ENCODE measurements around the gene S100A14.
"Not testable (repeated sequence)": the region's sequence is repeated elsewhere in the genome, so short reads cannot be mapped to it uniquely, and the experiment has no call there.

The S100A14 gene

DNA sequence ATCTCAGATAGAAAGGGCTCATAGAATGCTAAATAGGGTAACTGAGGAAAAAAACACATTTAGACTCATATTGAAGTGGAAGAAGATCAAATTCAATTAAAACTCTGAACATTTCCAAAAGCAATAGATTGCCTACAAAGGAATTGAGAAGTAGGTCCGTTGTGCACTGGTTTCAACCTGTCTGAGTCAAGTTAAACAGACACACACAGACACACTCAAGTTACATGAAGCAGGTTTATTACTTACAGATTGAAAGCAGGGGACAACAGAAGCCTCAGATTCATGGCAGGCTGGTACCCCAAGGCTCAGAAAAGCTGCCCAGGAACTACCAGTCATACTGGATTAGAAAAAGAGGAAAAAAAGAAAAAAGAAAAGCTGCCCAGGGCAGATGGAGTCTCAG lies 29.8 kb downstream of the S100A14 start:
- DNase-seq (ENCODE audit: low read depth), result no peak

DNA sequence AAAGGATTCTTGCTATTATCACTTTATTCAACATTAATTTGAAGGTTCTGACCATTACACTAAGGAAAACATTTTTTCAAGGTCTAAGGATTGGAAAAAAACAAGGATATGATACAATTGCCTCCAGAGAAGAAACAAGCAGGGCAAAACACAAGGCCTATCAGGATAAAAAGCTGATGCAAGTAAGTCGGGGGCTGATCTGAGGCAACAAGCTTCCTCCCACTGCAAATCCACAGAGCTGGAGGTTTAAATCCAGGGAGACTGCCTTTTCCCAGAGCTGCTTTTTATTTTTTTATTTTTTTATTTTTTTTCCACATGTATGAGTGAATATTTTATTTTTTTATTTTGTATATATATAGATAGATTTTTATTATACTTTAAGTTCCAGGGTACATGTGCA lies 31.1 kb downstream of the S100A14 start:
- DNase-seq (ENCODE audit: low read depth), result no peak

DNA sequence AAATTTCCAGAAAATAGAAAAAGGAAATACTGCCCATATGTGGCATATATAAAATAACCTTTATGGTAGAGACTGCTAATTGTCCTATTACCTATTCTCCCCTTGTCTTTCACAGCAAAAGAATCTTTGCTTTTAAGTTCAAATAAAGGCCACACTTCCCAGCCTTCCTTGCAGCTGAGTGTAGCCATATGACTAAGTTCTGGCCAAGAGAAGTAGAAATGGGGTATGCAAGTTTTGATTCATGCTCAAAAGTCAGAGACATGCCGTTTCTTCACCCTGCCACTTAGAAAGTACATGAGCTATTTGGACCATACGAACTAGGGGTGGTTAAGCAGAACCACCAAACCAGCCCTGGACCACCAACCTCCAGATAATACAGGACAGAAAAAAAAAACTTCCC lies 32.1 kb downstream of the S100A14 start:
- DNase-seq (ENCODE audit: low read depth), result no peak

DNA sequence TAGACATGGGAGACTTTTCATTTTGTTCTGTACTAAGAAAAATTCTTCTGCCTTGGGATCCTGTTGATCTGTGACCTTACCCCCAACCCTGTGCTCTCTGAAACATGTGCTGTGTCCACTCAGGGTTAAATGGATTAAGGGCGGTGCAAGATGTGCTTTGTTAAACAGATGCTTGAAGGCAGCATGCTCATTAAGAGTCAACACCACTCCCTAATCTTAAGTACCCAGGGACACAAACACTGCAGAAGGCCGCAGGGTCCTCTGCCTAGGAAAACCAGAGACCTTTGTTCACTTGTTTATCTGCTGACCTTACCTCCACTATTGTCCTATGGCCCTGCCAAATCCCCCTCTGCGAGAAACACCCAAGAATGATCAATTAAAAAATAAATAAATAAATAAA lies 32.6 kb downstream of the S100A14 start:
- DNase-seq (ENCODE audit: low read depth), result not testable (repeated sequence)

DNA sequence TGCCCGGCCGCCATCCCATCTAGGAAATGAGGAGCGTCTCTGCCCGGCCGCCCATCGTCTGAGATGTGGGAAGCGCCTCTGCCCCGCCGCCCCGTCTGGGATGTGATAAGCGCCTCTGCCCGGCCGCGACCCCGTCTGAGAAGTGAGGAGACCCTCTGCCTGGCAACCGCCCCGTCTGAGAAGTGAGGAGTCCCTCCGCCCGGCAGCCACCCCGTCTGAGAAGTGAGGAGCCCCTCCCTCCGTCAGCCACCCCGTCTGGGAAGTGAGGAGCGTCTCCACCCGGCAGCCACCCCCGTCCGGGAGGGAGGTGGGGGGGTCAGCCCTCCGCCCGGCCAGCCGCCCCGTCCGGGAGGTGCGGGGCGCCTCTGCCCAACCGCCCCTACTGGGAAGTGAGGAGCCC lies 33.3 kb downstream of the S100A14 start:
- DNase-seq (ENCODE audit: low read depth), result not testable (repeated sequence)

DNA sequence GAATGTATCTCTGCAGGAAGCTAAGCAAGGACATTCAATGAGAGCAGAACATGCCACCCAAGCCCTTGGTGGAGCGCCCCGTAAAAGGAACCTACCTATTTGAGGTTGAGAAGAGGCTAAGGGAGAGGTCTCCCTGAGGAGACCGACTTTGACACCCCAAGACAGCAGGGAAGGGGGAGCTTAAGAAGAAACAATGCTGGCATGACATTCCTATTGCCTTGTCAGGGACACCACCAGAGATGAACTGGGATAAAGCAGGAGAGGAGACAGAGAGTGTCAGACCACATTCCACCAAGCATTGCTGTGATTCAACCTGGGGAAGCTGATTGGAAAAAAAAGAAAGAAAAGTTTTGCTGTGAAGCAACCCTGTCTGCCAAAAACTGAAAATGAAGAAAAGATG lies 37.2 kb downstream of the S100A14 start:
- no peak for DNase-seq (ENCODE audit: low read depth)

DNA sequence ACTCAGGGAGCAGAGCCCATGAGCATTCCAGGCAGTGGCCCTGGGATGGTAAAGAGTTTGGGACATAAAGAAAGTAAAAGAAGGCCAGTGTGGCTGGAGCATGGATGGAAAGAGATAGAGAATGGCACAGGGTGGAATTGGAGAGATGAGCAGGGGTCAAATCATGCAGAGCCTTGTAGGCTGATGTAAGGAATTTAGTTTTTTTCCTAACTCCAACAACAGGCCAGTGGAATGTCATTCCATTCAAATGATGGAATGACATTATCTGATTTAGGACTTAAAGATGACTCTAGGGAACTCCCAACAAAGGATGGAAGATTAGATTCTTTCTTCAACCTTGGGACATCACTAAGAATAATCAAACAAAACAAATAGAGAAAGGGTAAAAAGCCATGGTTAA lies 37.6 kb downstream of the S100A14 start:
- DNase-seq (ENCODE audit: low read depth), result no peak

DNA sequence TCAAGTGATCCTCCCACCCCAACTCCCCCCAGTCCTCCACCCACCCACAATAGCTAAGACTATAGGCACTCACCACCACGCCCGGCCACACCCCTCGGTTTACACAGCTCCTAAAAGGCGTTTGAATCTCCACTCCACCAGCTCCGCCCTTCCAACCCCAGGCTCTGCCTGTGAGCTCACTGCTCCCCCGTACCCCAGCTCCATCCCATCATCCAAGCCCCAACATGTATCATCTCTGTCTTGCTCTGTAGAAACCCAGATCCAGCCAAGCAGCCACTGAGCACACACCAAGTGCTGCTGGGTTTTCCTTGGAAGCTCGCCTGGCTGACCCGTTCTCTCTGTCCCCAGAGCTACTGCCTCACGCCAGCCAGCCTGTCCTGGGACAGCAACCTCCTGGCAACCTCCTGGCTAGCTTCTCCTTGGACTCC lies 38.5 kb downstream of the S100A14 start:
- no peak for DNase-seq (ENCODE audit: low read depth)

DNA sequence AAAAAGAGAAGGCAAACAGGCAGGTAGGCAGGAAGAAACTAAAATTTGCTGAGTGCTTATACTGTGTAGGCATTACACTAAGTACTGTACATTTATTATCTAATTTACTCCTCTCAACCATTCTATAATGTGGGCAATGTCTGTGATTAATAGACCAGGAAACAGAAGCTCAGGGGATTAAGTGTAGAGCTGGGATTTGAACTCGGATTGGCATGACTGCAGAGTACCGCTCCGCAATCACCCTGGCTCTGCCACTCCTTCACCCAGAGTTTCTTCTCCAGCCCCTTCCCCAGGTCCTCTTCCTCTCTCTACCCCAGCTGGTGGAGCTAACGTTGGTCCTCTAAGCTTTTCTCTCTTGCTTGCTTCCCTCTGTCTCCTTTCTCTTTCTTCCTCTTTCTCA lies 39.0 kb downstream of the S100A14 start:
- DNase-seq (ENCODE audit: low read depth), result no peak

DNA sequence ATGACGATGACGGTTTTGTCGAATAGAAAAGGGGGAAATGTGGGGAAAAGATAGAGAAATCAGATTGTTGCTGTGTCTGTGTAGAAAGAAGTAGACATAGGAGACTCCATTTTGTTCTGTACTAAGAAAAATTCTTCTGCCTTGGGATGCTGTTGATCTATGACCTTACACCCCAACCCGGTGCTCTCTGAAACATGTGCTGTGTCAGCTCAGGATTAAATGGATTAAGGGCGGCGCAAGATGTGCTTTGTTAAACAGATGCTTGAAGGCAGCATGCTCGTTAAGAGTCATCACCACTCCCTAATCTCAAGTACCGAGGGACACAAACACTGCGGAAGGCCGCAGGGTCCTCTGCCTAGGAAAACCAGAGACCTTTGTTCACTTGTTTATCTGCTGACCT lies 40.6 kb downstream of the S100A14 start:
- not testable (repeated sequence) for DNase-seq (ENCODE audit: low read depth)

DNA sequence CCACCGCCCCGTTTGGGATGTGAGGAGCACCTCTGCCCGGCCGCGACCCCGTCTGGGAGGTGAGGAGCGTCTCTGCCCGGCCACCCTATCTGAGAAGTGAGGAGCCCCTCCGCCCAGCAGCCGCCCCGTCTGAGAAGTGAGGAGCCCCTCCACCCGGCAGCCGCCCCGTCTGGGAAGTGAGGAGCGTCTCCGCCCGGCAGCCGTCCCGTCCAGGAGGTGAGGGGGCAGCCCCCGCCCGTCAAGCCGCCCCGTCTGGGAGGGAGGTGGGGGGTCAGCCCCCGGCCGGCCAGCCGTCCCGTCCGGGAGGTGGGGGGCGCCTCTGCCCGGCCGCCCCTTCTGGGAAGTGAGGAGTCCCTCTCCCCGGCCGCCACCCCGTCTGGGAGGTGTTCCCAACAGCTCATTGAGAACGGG lies 41.0 kb downstream of the S100A14 start:
- not testable (repeated sequence) for DNase-seq (ENCODE audit: low read depth)

DNA sequence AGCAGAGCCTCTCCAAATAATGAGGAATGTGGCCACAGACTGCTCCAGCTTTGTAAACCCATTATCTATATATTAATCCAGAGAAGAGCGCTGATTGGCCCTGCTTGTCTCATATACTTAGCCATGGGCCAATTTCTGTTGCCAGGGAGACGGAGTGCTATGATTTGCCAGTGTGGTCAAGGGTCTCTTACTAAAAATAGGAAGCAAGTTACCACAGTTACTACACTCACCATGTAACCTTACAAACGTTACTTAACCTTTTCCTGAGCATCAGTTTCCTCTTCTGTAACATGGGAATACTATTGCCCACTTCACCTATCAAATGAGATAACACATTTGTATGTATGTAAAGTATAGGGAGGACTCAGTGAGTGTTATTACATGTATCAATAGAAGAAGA lies 42.8 kb downstream of the S100A14 start:
- no peak for DNase-seq (ENCODE audit: low read depth)

DNA sequence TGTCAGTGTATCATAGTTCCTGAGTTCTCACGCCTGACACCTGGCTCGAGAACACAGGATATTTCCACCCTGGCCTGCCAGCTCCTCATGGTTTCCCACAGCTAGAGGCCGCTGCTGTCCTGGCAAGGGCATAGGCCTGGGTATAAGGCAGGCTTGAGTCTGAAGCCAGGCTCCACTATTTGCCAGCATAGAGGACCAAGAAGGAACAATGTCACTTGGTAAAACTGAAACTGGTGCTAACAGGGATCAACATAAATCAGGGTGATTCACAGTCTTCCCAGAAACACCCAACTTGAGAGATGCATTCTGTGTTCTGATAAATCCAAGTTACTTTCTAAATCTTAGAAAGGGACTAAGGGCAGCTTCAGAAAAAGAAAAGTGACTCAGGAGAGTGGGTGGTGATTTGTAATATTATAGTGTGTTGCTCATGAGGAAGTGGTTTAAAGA lies 43.5 kb downstream of the S100A14 start:
- DNase-seq (ENCODE audit: low read depth), result peak; percentile 85

DNA sequence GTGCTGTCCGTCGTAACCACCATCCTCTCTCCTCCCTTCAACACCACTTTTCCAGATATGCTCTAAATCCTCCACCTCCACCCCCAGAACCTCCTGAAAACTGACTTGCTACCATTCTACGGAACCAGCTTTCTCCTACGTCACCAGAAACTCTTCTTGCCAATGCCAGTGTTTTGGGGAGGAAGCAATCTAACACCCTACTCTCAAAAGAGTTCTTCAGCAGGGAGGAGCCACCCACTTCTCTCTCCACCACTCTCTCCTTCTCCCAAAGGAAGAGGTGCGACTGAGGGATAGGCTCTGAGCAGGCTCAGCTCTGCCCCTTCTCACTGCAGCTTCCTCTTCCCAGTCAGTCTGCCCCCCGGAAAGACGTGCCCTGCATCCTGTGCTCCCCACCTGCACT lies 44.4 kb downstream of the S100A14 start:
- no peak for DNase-seq (ENCODE audit: low read depth)

DNA sequence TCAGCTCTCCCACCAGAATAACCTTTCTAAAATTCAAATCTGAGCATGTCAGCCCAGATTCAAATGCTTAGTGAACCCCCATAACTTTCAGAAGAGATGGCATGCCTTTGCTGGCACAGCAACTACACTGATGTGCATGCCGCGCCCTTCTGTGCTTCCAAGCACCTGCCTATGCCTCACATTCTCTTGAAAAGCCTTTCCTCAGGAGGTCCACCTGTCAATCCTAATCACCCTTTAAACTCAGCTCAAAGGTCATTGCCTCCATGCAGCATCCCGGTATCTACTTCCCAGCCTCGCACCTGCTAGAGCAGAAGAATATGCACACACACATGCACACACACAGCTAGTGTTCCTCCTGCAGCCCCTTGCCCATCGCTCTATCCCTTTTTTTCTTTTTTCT lies 45.3 kb downstream of the S100A14 start:
- DNase-seq (ENCODE audit: low read depth), result no peak

DNA sequence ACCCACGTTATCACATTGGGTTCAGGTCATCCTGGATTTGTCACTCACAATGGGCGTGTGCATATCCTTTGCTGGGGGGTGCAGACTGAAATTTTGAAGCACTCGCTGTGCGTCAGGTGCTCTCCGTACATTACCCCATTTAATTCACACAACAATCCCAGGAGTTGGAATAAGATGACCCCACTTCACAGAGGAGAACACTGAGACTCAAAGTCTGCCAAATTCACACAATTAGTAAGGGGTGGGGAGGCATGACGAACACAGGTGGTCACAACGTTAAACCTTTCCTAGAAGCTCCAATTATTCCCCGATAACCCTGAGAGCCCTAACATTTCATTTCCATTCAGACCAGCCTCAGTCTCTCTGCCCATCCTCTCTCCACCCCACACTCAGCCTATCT lies 46.7 kb downstream of the S100A14 start:
- DNase-seq (ENCODE audit: low read depth), result no peak

DNA sequence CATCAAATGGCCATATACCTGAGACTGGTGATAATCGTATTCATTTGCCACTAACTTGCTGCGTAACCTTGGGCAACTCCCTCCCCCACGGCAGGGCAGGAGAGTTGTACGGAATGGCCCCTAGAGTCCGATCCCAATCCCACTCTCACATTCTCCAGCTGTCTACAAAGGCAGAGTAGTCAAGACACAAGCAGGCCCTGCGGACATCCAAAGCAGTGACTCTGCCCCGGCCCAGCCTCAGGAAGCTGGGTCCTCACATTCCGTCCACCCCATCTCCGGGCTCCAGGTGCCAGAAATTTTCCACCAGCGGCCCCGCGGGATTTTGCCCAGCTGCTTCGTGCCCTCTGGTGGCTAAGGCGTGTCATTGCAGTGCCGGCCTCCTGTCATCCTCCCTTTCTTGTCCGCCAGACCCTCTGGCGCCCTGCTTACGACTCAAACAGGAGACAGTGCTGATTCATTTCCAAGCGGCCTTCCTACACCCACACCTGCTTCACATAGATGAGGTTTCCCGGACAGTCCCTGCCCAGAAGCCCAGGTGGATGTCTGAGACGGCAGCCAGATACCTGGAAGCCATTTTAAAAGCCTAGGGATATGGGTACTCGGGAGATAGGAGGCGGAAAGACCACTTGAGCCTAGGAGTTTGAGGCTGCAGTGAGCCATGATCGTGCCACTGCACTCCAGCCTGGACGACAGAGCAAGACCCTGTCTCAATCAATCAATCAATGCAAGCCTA lies 47.6 kb downstream of the S100A14 start:
- DNase-seq (ENCODE audit: low read depth), result peak; percentile 80

DNA sequence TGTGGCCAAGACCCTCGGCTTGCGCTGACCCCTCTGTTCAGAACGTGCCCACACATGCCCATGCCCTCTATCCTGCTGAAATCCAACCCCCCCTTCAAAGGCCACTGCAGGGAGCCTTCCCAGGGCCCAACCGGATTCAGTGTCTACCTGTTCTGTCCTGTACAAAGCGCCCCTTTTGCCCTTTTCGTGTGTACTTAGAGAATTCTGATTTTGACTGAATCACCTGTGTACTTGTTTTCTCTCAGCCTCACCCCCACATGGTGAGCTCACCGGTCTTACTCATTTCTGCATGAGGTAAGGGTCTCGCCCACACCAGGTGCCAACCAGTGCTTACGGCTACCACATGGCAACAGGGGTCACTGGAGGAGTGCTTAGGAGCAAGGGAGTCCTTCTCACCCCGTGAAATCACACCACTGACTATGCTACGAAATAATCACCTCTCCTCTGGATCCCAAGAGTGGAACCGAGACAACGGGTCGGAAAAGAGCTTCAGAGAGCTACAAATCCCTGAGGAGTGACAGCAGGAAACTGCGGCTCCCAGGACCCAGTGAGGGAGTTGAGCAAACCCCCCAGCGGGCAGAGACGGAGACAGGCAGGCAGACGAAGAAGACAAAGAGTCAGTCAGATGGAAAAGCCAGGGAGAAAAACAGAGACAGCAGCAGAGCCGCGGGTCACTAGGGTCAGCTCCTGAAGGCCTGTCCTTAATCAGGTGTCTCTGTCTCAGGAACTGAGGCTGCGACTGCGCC lies 48.3 kb downstream of the S100A14 start:
- no peak for DNase-seq (ENCODE audit: low read depth)

DNA sequence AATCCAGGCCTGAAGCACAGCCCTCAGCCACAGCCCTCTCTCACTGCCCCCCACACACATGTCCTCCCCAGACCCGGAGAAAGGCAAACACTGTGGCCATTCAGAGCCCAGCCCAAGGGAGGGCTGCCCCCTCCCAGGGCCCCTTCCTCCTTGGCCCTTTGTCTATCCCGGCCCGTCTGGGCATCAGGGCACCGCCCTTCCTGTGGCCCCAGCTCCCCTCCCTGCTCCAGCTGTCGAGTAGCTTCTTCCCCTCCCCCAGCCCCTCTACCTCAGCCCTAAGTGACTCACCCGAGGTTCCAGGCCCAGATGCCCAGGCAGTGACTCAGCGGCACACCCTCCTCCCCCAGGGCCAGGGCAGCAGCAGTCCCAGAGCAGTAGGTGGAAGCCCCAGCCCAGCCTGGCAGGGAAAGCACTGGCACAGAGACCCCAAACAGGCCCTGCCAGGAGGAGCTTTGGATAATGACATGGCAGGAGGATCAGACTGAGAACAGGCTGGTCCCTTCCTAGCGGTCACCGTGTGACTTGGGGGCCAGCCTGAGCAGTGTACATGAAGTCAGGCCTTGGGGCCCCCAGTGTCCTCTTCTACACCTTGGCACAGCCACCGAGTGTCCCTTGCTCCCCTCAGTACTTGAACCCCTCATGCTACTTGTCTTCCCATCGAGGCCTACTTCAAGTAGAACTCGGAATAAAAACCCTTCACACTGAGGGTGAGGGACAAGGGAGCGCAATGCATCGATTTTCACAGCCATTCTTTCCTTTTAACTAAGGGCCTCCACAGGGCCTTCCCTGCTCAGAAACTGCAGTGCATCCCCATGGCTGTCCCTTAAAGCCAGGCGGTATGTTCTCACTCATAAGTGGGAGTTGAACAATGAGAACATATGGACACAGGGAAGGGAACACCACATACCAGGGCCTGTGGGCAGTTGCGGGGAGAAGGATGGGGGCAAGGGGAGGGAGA lies 49.4 kb downstream of the S100A14 start:
- peak; percentile 98 for DNase-seq (ENCODE audit: low read depth)

DNA sequence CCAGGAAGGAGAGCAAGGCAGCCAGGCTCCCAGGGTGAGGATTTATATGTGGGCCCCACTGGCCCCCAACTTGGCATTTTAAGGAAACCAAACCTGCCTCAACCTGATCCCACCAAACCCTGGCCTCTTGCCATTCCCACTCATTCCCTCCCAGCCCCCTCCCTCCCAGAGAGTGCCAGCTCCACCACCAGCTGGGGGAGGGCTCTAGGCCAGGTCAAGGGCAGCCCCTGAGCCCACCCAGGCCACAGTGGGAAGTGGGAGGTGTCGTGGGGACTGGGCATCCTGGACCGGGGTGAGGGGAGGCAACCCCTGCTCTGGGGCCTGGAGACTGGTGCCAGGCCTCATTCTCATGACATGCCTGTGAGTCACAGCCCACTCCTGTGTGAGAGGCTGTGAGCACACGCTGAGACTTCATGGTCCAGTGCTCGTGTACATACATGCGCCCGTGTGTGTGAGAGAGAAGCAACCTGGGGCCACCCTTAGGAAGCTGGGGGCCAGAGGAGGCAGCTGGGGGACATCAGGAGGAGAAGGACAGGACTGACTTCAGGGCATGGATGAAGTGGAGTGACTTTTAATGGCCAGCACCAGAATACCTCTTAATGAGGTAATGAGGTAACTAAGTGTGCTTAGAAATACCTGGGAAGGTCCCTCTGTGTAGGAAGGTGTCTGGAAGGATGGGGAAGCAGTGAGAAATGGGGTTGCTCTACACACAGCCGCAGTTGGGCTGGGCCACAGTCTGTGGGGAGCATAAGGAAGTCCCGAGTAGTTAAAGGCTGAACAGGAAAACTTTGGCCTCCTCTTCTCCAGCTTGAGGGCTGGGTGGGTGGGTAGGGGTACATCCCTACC lies 50.4 kb downstream of the S100A14 start, which contains the start of gene S100A2:
S100A2 (minus strand) TSS at position 316 of the 846 bp plus-strand sequence. CDS start 1,967 bp downstream, outside the sequence.
- DNase-seq (ENCODE audit: low read depth), result peak; percentile 88
